Upper lobe of right lung (tissue), 1 donor: ENCODE results near the gene FBXL15. TPM values are rescaled to one million over a fixed set of nuclear protein-coding genes. Genes with fewer than 3 reads are reported as not detected.

Experiments used
- ATAC-seq: fragments of 200-7000 bp; cut with Tn5 transposase; one replicate; pipeline ENCODE4 v1.9.1; 2020; ENCODE audit warnings: mild to moderate bottlenecking, moderate library complexity
- DNase-seq: peaks from one replicate; pipeline ENCODE4 v3.0.0-alpha.2; 2020
- H3K27ac ChIP-seq: fragments of 200-600 bp; one replicate; pipeline ENCODE4 v1.8.0; 2022
- H3K27me3 ChIP-seq: fragments of 200-600 bp; one replicate; pipeline ENCODE4 v1.8.0; 2022; ENCODE audit warnings: mild to moderate bottlenecking
- H3K36me3 ChIP-seq: fragments of 200-600 bp; one replicate; pipeline ENCODE4 v1.8.0; 2022
- H3K4me1 ChIP-seq: fragments of 200-600 bp; one replicate; pipeline ENCODE4 v1.8.0; 2022
- H3K4me3 ChIP-seq: fragments of 200-600 bp; one replicate; pipeline ENCODE4 v1.8.0; 2022; ENCODE audit warnings: mild to moderate bottlenecking
- H3K9me3 ChIP-seq: fragments of 200-600 bp; one replicate; pipeline ENCODE4 v1.8.0; 2022
- intact Hi-C: fragments of 100-400 bp; cut with DNase I; formaldehyde crosslinking; loops from one replicate; pipeline ENCODE4 v1.11.0; 2022
- total RNA-seq: library from RNA; stranded (reverse); fragmentation: NEBNext Ultra II Directional; extraction: Animal tissue kit (Norgen Biotek cat#: 25700); gene quantifications from one replicate; pipeline ENCODE4 v1.2.1, GENCODE V29; 2021
- TF ChIP-seq, protein P1 (sequence below): fragments of 200-600 bp; IDR thresholded peaks from one replicate; pipeline ENCODE4 v1.8.0; 2022; ENCODE audit warnings: antibody characterized with exemption
- donor health status: DM: no; HTN: yes; CAD: no; lungs with severe emphysema.

The FBXL15 gene
- total RNA-seq, 1 donor from 2014 or later: 16.0 TPM

DNA sequence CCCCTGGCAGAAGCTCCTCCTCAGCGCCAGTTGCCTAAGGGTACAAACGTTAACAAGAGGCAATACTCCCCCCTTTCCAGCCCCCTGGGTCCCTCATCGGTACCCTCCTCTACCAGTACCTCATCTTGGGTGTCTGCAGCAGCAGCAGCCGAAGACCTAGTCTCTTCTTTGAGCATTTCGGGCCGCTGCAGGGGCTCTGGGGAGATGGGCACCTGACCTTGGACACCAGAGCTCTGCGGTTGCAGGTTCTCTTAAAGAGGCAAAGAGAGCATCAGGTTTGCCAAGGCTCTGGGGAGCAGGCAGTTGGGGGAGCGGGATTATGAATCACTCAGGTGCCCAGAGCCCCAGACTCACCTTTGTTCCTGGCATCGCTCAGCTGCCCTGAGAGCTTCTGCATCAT lies 3.5 kb downstream of the FBXL15 start:
- H3K27me3 ChIP-seq: no peaks in the 10 kb centered on the region
- no peak for ATAC-seq
- intact Hi-C loops: no loop called here
- H3K4me3 ChIP-seq: no peak overlapping the region
- no peaks in the 10 kb centered on the region for H3K9me3 ChIP-seq
- peaks cover 28% of the 10 kb centered on the region for H3K4me1 ChIP-seq
- H3K27ac ChIP-seq: no peak overlapping the region
- TF ChIP-seq, protein P1, sequence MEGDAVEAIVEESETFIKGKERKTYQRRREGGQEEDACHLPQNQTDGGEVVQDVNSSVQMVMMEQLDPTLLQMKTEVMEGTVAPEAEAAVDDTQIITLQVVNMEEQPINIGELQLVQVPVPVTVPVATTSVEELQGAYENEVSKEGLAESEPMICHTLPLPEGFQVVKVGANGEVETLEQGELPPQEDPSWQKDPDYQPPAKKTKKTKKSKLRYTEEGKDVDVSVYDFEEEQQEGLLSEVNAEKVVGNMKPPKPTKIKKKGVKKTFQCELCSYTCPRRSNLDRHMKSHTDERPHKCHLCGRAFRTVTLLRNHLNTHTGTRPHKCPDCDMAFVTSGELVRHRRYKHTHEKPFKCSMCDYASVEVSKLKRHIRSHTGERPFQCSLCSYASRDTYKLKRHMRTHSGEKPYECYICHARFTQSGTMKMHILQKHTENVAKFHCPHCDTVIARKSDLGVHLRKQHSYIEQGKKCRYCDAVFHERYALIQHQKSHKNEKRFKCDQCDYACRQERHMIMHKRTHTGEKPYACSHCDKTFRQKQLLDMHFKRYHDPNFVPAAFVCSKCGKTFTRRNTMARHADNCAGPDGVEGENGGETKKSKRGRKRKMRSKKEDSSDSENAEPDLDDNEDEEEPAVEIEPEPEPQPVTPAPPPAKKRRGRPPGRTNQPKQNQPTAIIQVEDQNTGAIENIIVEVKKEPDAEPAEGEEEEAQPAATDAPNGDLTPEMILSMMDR: no peak
- DNase-seq: no peak
- H3K36me3 ChIP-seq: peaks cover 21% of the 10 kb centered on the region

DNA sequence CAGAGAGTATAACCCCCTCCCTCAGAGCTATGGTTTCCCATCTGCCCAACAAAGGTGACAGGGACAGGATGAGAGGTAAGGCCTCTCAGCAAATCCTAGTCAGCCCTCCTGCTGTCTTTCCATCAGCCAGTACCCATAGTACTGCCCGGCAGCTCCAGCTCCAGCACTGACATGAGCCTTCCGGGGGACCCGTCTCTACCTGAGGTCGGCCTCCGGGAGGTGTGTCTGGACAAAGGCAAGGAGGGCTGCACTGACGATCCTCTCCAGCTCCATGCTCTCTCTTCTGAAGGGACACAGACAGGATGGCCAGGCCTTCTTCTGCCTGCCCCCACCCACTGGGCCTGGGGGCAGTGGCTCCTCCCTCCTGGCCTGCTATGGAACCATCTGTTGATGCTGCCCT lies 4.3 kb downstream of the FBXL15 start:
- Histone ChIP-seq H3K36me3 (peaks cover 21% of the 10 kb centered on the region), H3K27ac (no peak overlapping the region), H3K4me1 (peaks cover 21% of the 10 kb centered on the region), H3K9me3 (no peaks in the 10 kb centered on the region), H3K27me3 (no peaks in the 10 kb centered on the region), H3K4me3 (no peak overlapping the region)
- DNase-seq (no peak), ATAC-seq (no peak)
- TF ChIP-seq, protein P1: no peak
- intact Hi-C loops: no loop called here

DNA sequence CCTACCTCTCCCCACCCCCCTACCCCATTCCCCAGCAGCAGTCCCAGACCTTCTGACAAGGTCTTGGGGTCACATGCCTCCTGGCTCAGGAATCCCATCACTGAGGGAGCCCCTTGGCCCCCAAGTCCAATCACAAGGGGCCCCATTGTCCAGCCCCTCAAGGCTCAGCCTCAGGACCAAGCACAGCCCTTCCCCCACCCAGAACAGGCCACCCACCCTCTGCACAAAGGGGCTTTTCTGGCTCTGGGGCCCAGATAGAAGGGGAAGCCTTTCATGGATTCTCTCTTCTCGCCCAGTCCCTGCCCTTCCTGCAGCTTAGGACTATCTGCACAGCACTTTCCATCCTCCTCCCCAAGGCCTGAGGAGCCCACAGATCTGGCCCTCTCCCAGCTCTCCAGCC lies 4.8 kb downstream of the FBXL15 start:
- H3K4me1 ChIP-seq: peaks cover 17% of the 10 kb centered on the region
- no peak overlapping the region for H3K27ac ChIP-seq
- DNase-seq (no peak), ATAC-seq (no peak)
- no peak overlapping the region for H3K4me3 ChIP-seq
- TF ChIP-seq, protein P1: no peak
- H3K27me3 ChIP-seq: no peaks in the 10 kb centered on the region
- H3K9me3 ChIP-seq: no peaks in the 10 kb centered on the region
- peaks cover 21% of the 10 kb centered on the region for H3K36me3 ChIP-seq
- intact Hi-C loops: no loop called here

DNA sequence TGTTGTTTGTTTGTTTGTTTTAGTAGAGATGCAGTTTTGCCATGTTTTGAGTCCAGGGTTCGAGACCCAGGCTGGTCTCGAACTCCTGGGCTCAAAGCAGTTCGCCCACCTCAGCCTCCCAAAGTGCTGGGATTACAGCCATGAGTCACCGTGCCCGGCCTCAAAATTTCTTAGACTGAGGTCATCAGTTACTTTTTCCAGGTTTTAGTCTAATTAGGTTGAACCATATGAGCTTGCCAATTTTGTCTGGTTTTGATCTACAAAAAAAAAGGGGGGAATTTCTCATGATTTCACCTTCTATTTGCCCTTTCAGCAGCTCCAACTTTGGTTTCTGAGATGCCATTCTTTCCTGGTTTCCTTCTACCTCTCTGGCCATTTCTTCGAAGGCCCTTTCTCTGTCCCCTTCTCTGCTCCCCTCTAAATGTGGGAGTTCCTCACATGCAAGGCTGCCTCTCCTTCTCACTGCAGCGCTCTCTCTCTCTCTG lies 6.2 kb downstream of the FBXL15 start:
- Histone ChIP-seq H3K4me1 (peaks cover 23% of the 10 kb centered on the region), H3K9me3 (no peaks in the 10 kb centered on the region), H3K36me3 (peaks cover 21% of the 10 kb centered on the region), H3K27ac (no peak overlapping the region), H3K4me3 (no peak overlapping the region), H3K27me3 (no peaks in the 10 kb centered on the region)
- intact Hi-C loops: no loop called here
- ATAC-seq (no peak), DNase-seq (no peak)
- TF ChIP-seq, protein P1: no peak

DNA sequence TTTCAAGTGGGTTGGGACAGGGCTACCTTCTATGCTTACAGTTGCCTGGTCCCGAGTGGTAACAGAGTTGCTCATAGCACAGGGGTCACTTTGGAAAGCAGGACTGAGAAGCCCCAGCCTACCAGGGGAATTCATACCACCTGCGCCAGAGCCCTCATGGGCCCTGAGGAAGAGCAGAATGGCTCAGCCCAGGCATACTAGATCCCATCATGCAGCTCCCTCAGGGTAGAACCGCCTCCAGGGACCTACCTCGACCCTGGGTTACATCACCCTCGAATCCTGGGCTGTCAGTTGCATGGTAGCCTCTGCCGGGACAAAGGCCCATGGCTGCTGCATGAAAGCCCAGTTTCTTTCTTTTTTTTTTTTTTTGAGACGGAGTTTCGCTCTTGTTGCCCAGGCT lies 8.8 kb downstream of the FBXL15 start:
- H3K27me3 ChIP-seq: no peaks in the 10 kb centered on the region
- peaks cover 6% of the 10 kb centered on the region for H3K36me3 ChIP-seq
- TF ChIP-seq, protein P1: no peak
- DNase-seq (no peak), ATAC-seq (no peak)
- intact Hi-C loops: no loop called here
- H3K9me3 ChIP-seq: no peaks in the 10 kb centered on the region
- H3K27ac ChIP-seq: no peak overlapping the region
- H3K4me3 ChIP-seq: no peak overlapping the region
- H3K4me1 ChIP-seq: peaks cover 18% of the 10 kb centered on the region
